WERI-Rb-1 (cell line): Measurements from ENCODE around the gene DNAAF8.
A peak's percentile ranks its signal among the peaks of the same experiment; 100 is the strongest.

Experiments
- DNase-seq: peaks from one replicate; pipeline ENCODE4 v3.0.0-alpha.2; 2020
- H3K27ac ChIP-seq: fragments of 250-450 bp; sonication (Bioruptor Pico); 2 replicates; pipeline ENCODE4 v1.5.1; 2020; ENCODE audit warnings: mild to moderate bottlenecking, moderate library complexity
- H3K27me3 ChIP-seq: fragments of 250-450 bp; sonication (Bioruptor Pico); 2 replicates; pipeline ENCODE4 v1.5.1; 2021; ENCODE audit warnings: mild to moderate bottlenecking, low read depth, moderate library complexity; ENCODE audit not compliant: insufficient read depth, severe bottlenecking
- H3K36me3 ChIP-seq: fragments of 250-450 bp; sonication (Bioruptor Pico); 2 replicates; pipeline ENCODE4 v1.5.1; 2020; ENCODE audit warnings: mild to moderate bottlenecking, moderate library complexity
- H3K4me3 ChIP-seq: 2 replicates; pipeline ENCODE4 v1.5.1; 2011; ENCODE audit warnings: low read depth, mild to moderate bottlenecking, control low read depth, low read length
- H3K9me3 ChIP-seq: fragments of 250-450 bp; sonication (Bioruptor Pico); 2 replicates; pipeline ENCODE4 v1.5.1; 2021; ENCODE audit warnings: mild to moderate bottlenecking, moderate library complexity; ENCODE audit not compliant: severe bottlenecking
- TF ChIP-seq, protein P1 (sequence below): IDR thresholded peaks from 2 replicates; pipeline ENCODE4 v1.5.1; 2011; ENCODE audit warnings: low read depth, mild to moderate bottlenecking, control low read depth, inconsistent platforms, low read length

The DNAAF8 gene

GRCh38 chr16:4745274-4745569, 10.9 kb downstream of the DNAAF8 start:
- Histone ChIP-seq H3K9me3 (no peaks in the 10 kb centered on the region), H3K27me3 (no peaks in the 10 kb centered on the region), H3K4me3 (no peak overlapping the region), H3K36me3 (peaks cover 8% of the 10 kb centered on the region), H3K27ac (peak overlapping the region; percentile 39; the same call in 1 of the 2 replicates)
- no peak for DNase-seq
- TF ChIP-seq, protein P1, sequence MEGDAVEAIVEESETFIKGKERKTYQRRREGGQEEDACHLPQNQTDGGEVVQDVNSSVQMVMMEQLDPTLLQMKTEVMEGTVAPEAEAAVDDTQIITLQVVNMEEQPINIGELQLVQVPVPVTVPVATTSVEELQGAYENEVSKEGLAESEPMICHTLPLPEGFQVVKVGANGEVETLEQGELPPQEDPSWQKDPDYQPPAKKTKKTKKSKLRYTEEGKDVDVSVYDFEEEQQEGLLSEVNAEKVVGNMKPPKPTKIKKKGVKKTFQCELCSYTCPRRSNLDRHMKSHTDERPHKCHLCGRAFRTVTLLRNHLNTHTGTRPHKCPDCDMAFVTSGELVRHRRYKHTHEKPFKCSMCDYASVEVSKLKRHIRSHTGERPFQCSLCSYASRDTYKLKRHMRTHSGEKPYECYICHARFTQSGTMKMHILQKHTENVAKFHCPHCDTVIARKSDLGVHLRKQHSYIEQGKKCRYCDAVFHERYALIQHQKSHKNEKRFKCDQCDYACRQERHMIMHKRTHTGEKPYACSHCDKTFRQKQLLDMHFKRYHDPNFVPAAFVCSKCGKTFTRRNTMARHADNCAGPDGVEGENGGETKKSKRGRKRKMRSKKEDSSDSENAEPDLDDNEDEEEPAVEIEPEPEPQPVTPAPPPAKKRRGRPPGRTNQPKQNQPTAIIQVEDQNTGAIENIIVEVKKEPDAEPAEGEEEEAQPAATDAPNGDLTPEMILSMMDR = no peak

DNA sequence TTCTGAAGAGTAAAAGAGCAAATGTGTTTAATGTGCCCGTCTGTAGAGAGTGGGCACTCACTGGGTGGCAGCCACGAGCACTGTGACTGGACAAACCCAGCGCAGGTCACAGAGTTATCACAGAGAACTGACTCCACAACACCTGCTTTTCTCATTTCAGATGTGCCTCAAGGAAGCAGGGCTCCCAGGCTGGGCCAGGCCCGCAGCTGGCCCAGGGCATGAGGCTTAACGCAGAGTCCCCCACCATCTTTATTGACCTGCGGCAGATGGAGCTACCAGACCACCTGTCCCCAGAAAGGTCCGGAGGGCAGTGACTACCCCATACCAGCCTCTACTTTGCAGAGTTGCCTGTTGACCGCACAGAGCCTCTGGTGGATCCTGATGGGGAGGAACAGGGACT, 11.9 kb downstream of the DNAAF8 start:
- H3K27ac ChIP-seq = peak overlapping the region; percentile 51
- peak; percentile 44 for DNase-seq
- H3K36me3 ChIP-seq = peaks cover 13% of the 10 kb centered on the region
- no peak overlapping the region for H3K4me3 ChIP-seq
- H3K9me3 ChIP-seq = no peaks in the 10 kb centered on the region
- H3K27me3 ChIP-seq = no peaks in the 10 kb centered on the region
- TF ChIP-seq, protein P1 = 0 out of 2 replicates have a peak, but pooled peaks have one; percentile 3

DNA sequence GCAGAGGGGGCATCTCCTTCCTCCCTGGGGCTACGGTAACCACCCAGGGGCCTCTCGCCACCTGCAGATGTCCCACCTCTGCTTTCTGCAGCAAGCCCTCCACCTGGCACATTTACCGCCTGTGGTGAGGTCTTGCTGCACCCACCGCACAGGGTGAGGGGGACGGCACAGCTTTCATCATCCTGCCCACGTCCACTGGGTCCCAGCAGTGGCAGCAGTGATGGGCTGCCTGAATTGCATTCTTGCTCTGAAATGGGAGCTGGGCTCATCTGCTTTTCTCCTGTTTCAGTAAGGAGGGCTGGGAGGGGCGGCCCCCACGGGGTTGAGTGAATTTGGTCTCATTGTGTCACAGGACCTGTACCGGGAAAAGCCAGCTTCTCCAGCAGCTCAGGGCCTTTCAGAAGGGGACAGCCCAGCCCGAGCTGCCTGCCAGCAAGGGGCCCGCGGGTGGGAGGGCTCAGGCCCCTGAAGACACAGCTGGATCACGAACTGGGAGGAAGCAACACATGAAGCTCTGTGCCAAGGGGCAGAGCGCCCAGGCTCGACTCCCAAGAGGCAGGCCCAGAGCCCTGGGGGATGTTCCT, 12.7 kb downstream of the DNAAF8 start:
- H3K9me3 ChIP-seq = no peaks in the 10 kb centered on the region
- no peaks in the 10 kb centered on the region for H3K27me3 ChIP-seq
- H3K4me3 ChIP-seq = no peak overlapping the region
- TF ChIP-seq, protein P1 = no peak
- peaks cover 19% of the 10 kb centered on the region for H3K36me3 ChIP-seq
- peak overlapping the region; percentile 51 for H3K27ac ChIP-seq
- DNase-seq = no peak

DNA sequence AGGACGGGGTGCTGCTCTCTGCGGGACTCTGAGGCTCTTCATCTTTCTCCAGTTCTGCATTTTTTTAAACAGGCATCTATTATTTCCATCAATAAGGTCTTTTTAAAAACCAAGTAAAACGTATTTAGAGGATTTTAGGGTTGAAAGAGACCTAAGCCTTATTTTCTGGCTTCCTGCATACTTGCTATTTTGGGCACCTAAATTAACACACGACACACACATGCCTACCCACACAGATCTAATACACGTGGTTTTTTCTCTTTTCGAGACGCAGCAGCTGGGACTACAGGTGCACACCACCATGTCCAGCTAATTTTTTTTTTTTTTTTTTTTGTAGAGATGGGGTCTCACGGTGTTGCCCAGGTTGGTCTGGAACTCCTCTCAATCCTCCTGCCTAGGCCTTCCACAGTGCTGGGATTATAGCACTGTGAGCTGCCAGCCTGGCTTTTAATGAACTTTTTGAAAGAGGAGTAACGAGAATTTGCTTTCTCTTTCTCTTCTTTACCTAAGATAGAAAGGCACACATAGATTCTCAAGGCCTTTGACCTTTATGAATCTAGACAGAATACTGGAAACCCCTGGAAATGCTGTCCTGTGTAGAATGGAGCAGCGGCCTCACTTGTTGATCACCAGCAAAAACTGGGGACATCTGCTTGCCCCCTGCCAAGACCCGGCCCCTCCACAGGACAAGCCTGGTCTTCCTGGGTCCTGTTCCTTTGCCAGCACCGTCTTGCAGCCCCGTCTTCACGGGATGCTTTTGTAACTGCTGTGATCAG, 13.8 kb downstream of the DNAAF8 start:
- Histone ChIP-seq H3K27me3 (no peaks in the 10 kb centered on the region), H3K27ac (no peak overlapping the region; the same call in 1 of the 2 replicates), H3K9me3 (no peaks in the 10 kb centered on the region), H3K36me3 (peaks cover 29% of the 10 kb centered on the region), H3K4me3 (no peak overlapping the region)
- TF ChIP-seq, protein P1 = no peak
- no peak for DNase-seq

DNA sequence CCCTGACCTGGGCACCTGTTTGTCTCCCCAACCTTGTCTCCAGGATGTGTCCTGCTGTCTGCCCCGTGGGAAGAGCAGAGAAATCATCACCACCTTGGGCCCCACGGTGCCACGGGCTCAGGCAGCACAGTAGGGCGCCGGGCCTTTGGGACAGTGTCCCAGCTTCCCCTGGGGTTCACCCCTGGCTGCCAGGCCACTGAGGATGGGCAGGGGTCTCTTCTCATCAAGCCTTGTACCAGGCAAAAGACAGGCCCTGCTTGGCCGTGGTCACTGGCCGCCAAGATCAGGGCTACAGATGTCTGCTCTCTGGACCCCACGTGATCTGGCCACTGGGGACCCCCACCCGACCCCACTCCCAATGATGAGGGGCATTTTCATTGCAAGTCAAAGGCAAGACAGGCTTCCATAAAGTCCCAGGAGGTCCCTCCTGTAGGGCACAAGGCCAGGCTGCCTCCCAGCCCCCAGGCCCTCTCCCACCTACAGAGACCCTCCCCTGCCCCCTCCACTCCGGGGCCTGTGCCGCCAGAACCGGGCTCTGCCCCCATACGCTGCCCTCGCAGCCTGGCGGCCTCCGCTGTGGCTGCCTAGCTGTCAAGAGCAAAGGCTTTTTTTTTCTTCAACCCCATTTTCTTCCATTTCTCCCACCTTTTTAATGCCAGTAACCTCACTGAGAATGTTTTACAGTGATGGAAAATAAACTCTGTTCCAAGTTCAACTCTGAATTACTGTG, 14.5 kb downstream of the DNAAF8 start:
- no peaks in the 10 kb centered on the region for H3K9me3 ChIP-seq
- peaks cover 37% of the 10 kb centered on the region for H3K36me3 ChIP-seq
- no peak for DNase-seq
- no peaks in the 10 kb centered on the region for H3K27me3 ChIP-seq
- no peak overlapping the region for H3K27ac ChIP-seq
- TF ChIP-seq, protein P1 = no peak
- no peak overlapping the region for H3K4me3 ChIP-seq
